GM23338 (cell line): ENCODE results near the gene NDUFS7. TPM values are rescaled to one million over a fixed set of nuclear protein-coding genes. Genes with fewer than 3 reads are reported as not detected.
A peak's percentile ranks its signal among the peaks of the same experiment; 100 is the strongest.

Experiments
- ATAC-seq: fragments of 200-7000 bp; cut with Tn5 transposase; 3 replicates; pipeline ENCODE4 v1.9.1; 2020
- DNase-seq: peaks from one replicate; pipeline ENCODE4 v3.0.0-alpha.2; 2015; ENCODE audit warnings: low spot score
- H2AFZ ChIP-seq: fragments of 200-600 bp; sonication (generic); 2 replicates; pipeline ENCODE4 v1.8.0; 2016; ENCODE audit warnings: antibody characterized with exemption, mild to moderate bottlenecking, moderate library complexity
- H3F3A ChIP-seq: fragments of 200-600 bp; sonication (generic); replicated peaks from 2 replicates; pipeline ENCODE4 v1.8.0; 2017; ENCODE audit warnings: antibody characterized with exemption, mixed run types, low read depth
- H3K27ac ChIP-seq: fragments of 200-600 bp; sonication (generic); 2 replicates; pipeline ENCODE4 v1.6.1; 2016; ENCODE audit warnings: low read depth
- H3K27me3 ChIP-seq: fragments of 200-600 bp; sonication (generic); 2 replicates; pipeline ENCODE4 v1.8.0; 2016; ENCODE audit warnings: mild to moderate bottlenecking, mixed run types, moderate library complexity; ENCODE audit not compliant: insufficient read depth
- H3K36me3 ChIP-seq: fragments of 200-600 bp; sonication (generic); 2 replicates; pipeline ENCODE4 v1.8.0; 2016; ENCODE audit warnings: mild to moderate bottlenecking; ENCODE audit not compliant: insufficient read depth
- H3K4me1 ChIP-seq: fragments of 200-600 bp; sonication (generic); 2 replicates; pipeline ENCODE4 v1.8.0; 2016; ENCODE audit warnings: mild to moderate bottlenecking, moderate library complexity; ENCODE audit not compliant: insufficient read depth
- H3K4me2 ChIP-seq: fragments of 200-600 bp; sonication (generic); 2 replicates; pipeline ENCODE4 v1.7.1; 2017; ENCODE audit warnings: mixed run types
- H3K4me3 ChIP-seq: fragments of 200-600 bp; sonication (generic); 2 replicates; pipeline ENCODE4 v1.6.1; 2016; ENCODE audit warnings: mixed run types
- H3K79me2 ChIP-seq: fragments of 200-600 bp; sonication (generic); replicated peaks from 2 replicates; pipeline ENCODE4 v1.8.0; 2017; ENCODE audit warnings: mild to moderate bottlenecking; ENCODE audit not compliant: insufficient read depth
- H3K9me2 ChIP-seq: fragments of 200-600 bp; sonication (generic); 2 replicates; pipeline ENCODE4 v1.8.0; 2017; ENCODE audit not compliant: insufficient read depth
- H4K20me1 ChIP-seq: fragments of 200-600 bp; sonication (generic); replicated peaks from 2 replicates; pipeline ENCODE4 v1.8.0; 2017; ENCODE audit warnings: mild to moderate bottlenecking; ENCODE audit not compliant: insufficient read depth
- H3K27ac Mint-ChIP-seq: 2 replicates; pipeline ENCODE4 v1.8.0; 2020; ENCODE audit warnings: inconsistent platforms, mild to moderate bottlenecking, moderate library complexity, mixed read lengths
- H3K27me3 Mint-ChIP-seq: 3 replicates; pipeline ENCODE4 v1.8.0; 2022; ENCODE audit warnings: low read depth, mild to moderate bottlenecking, moderate library complexity, mixed read lengths, inconsistent platforms; ENCODE audit not compliant: insufficient read depth, poor library complexity
- H3K36me3 Mint-ChIP-seq: 3 replicates; pipeline ENCODE4 v1.8.0; 2021; ENCODE audit warnings: low read depth, mild to moderate bottlenecking, inconsistent platforms, moderate library complexity, mixed read lengths
- H3K4me1 Mint-ChIP-seq: 3 replicates; pipeline ENCODE4 v1.8.0; 2020; ENCODE audit warnings: mild to moderate bottlenecking, inconsistent platforms, mixed read lengths
- H3K4me3 Mint-ChIP-seq: 3 replicates; pipeline ENCODE4 v1.8.0; 2021; ENCODE audit warnings: moderate library complexity, mild to moderate bottlenecking, inconsistent platforms, mixed read lengths
- H3K9me3 Mint-ChIP-seq: 3 replicates; pipeline ENCODE4 v1.8.0; 2020; ENCODE audit warnings: moderate library complexity, mild to moderate bottlenecking, inconsistent platforms, mixed read lengths
- CREB1 ChIP-seq: fragments of 250-450 bp; sonication (Bioruptor Pico); IDR thresholded peaks from 2 replicates; pipeline ENCODE4 v1.5.0; 2020; ENCODE audit warnings: low read depth, mild to moderate bottlenecking, moderate library complexity
- EZH2 ChIP-seq: fragments of 200-600 bp; sonication (generic); IDR thresholded peaks from one replicate; pipeline ENCODE4 v1.8.0; 2017; ENCODE audit warnings: antibody characterized with exemption, mild to moderate bottlenecking, low read depth; ENCODE audit not compliant: unreplicated experiment
- STAT1 ChIP-seq: IDR thresholded peaks from one replicate; pipeline ENCODE4 v1.6.1; 2016; ENCODE audit warnings: antibody characterized with exemption; ENCODE audit not compliant: unreplicated experiment
- ZNF114 ChIP-seq: fragments of 250-450 bp; sonication (Bioruptor Pico); IDR thresholded peaks from 2 replicates; pipeline ENCODE4 v1.5.0; 2020; ENCODE audit warnings: mild to moderate bottlenecking, moderate library complexity
- ZNF331 ChIP-seq: fragments of 250-450 bp; sonication (Bioruptor Pico); IDR thresholded peaks from 2 replicates; pipeline ENCODE4 v1.5.0; 2020; ENCODE audit warnings: low read depth, mild to moderate bottlenecking, moderate library complexity
- polyA plus RNA-seq: library from polyadenylated mRNA; unstranded; fragments of >200 nt; fragmentation: Nextera tagmentation; extraction: Ambion mirVana; gene quantifications from 2 replicates; pipeline ENCODE4 v1.2.1, GENCODE V29; 2016
- total RNA-seq: library from RNA; depleted of rRNA; stranded (reverse); fragments of >200 nt; shearing (Covaris generic); gene quantifications from 2 replicates; pipeline ENCODE4 v1.2.3, GENCODE V29; 2014; rRNA removed
- TF ChIP-seq, protein P1 (sequence below), 2 experiments: fragments of 200-600 bp in 1 of 2; sonication (generic) in 1 of 2; conservative IDR thresholded peaks; 2 replicates each; pipeline versions ENCODE4 v1.5.1 to v1.6.1; 2016 to 2017; ENCODE audit warnings: antibody characterized with exemption in 2 of 2, low read depth in 2 of 2, mild to moderate bottlenecking in 2 of 2, moderate library complexity in 1 of 2
- TF ChIP-seq, protein P2 (sequence below): IDR thresholded peaks from 2 replicates; pipeline ENCODE4 v1.6.1; 2016; ENCODE audit warnings: antibody characterized with exemption

NDUFS7 gene
- total and polyA plus RNA-seq, 2 experiments from 2014 or later = 132 to 203 TPM

DNA sequence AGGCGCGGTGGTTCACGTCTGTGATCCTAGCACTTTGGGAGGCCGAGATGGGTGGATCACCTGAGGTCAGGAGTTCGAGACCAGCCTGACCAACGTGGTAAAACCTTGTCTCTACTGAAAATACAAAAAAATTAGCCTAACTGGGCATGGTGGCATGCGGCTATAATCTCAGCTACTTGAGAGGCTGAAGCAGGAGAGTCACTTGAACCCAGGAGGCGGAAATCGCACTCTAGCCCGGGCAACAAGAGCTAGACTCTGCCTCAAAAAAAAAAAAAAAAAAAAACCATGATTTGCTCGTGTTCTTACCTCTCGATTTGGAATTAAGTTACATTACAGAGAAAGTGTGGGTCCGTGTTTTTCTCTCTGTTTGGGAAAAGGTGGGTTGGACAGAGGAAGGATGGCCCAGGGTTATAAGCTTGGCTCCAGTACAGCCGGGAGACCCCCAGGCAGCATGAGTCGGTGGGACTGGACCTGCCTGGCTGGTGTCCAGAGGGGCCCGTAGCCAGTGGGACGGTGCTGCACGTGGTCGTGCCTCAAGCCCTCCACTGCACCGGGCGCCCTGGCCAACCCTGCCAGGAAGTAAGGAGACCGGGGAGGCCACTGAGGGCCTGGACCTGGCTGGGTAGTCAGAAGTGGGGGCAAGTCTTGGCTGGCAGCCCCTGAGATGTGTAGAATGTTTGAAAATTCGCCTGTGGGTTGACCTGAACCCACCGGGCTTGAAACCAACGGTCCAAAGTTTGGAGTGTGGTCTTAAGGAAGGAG is 58.2 kb downstream of the NDUFS7 start:
- H4K20me1 ChIP-seq = peaks cover 29% of the 10 kb centered on the region
- DNase-seq (no peak), ATAC-seq (no peak)
- peak overlapping the region; percentile 72; the same call in 1 of the 2 replicates for H3K27ac ChIP-seq
- H3F3A ChIP-seq = peaks cover 69% of the 10 kb centered on the region
- H3K9me2 ChIP-seq = no peaks in the 10 kb centered on the region
- H2AFZ ChIP-seq = no peak overlapping the region
- no peaks in the 10 kb centered on the region for H3K9me3 Mint-ChIP-seq
- no peak overlapping the region for H3K4me3 ChIP-seq
- H3K36me3 ChIP-seq = peaks cover 24% of the 10 kb centered on the region
- peaks cover 20% of the 10 kb centered on the region for H3K4me1 Mint-ChIP-seq
- H3K4me1 ChIP-seq = peaks cover 16% of the 10 kb centered on the region; the same call in 1 of the 2 replicates
- peaks cover 24% of the 10 kb centered on the region for H3K79me2 ChIP-seq
- no peak overlapping the region for H3K4me2 ChIP-seq
- H3K27me3 Mint-ChIP-seq = peaks cover 39% of the 10 kb centered on the region
- H3K27ac Mint-ChIP-seq = 0 out of 2 replicates have a peak overlapping the region, but pooled peaks have one; percentile 23
- no peak for TF ChIP-seq EZH2
- TF ChIP-seq ZNF331 (CRISPR knock-in tag) = no peak
- no peak for TF ChIP-seq CREB1 (CRISPR knock-in tag)
- TF ChIP-seq, protein P1, sequence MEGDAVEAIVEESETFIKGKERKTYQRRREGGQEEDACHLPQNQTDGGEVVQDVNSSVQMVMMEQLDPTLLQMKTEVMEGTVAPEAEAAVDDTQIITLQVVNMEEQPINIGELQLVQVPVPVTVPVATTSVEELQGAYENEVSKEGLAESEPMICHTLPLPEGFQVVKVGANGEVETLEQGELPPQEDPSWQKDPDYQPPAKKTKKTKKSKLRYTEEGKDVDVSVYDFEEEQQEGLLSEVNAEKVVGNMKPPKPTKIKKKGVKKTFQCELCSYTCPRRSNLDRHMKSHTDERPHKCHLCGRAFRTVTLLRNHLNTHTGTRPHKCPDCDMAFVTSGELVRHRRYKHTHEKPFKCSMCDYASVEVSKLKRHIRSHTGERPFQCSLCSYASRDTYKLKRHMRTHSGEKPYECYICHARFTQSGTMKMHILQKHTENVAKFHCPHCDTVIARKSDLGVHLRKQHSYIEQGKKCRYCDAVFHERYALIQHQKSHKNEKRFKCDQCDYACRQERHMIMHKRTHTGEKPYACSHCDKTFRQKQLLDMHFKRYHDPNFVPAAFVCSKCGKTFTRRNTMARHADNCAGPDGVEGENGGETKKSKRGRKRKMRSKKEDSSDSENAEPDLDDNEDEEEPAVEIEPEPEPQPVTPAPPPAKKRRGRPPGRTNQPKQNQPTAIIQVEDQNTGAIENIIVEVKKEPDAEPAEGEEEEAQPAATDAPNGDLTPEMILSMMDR (conservative IDR thresholded peaks at IDR 0.05; ENCODE audit: low read depth in 2 of 2) = no peak
- TF ChIP-seq, protein P2, sequence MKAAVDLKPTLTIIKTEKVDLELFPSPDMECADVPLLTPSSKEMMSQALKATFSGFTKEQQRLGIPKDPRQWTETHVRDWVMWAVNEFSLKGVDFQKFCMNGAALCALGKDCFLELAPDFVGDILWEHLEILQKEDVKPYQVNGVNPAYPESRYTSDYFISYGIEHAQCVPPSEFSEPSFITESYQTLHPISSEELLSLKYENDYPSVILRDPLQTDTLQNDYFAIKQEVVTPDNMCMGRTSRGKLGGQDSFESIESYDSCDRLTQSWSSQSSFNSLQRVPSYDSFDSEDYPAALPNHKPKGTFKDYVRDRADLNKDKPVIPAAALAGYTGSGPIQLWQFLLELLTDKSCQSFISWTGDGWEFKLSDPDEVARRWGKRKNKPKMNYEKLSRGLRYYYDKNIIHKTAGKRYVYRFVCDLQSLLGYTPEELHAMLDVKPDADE = no peak
- TF ChIP-seq STAT1 = no peak
- TF ChIP-seq ZNF114 (CRISPR knock-in tag) = no peak
- peaks cover 47% of the 10 kb centered on the region for H3K36me3 Mint-ChIP-seq
- H3K4me3 Mint-ChIP-seq = peak overlapping the region; percentile 97
- peaks cover 8% of the 10 kb centered on the region for H3K27me3 ChIP-seq

Other genes starting within 250 kb of the NDUFS7 start
- gene SBNO2, start 209.6 kb upstream of the NDUFS7 start, total RNA-seq = 28.0 and 35.4 TPM in 2 replicates
- gene SBNO2, start 209.6 kb upstream of the NDUFS7 start, polyA plus RNA-seq = 6.3 and 6.9 TPM in 2 replicates
- gene STK11, start 178.1 kb upstream of the NDUFS7 start, total RNA-seq = 84.4 and 96.5 TPM in 2 replicates
- 19.4 and 23.7 TPM in 2 replicates for gene STK11, start 178.1 kb upstream of the NDUFS7 start, polyA plus RNA-seq
- 10.8 and 14.1 TPM in 2 replicates for gene CBARP, start 145.9 kb upstream of the NDUFS7 start, total RNA-seq
- 2.0 TPM in 2 replicates for gene CBARP, start 145.9 kb upstream of the NDUFS7 start, polyA plus RNA-seq
- gene ATP5F1D, start 142.2 kb upstream of the NDUFS7 start, total RNA-seq = 78.7 and 139 TPM in 2 replicates
- 396 and 420 TPM in 2 replicates for gene ATP5F1D, start 142.2 kb upstream of the NDUFS7 start, polyA plus RNA-seq
- 84.5 and 113 TPM in 2 replicates for gene MIDN, start 135.3 kb upstream of the NDUFS7 start, total RNA-seq
- 28.6 and 33.3 TPM in 2 replicates for gene MIDN, start 135.3 kb upstream of the NDUFS7 start, polyA plus RNA-seq
- 152 and 202 TPM in 2 replicates for gene CIRBP, start 114.6 kb upstream of the NDUFS7 start, total RNA-seq
- 153 and 160 TPM in 2 replicates for gene CIRBP, start 114.6 kb upstream of the NDUFS7 start, polyA plus RNA-seq
- gene FAM174C, start 108.4 kb upstream of the NDUFS7 start, total RNA-seq = 39.2 and 60.4 TPM in 2 replicates
- 62.3 and 68.0 TPM in 2 replicates for gene FAM174C, start 108.4 kb upstream of the NDUFS7 start, polyA plus RNA-seq
- gene EFNA2, start 98.0 kb upstream of the NDUFS7 start, total RNA-seq = 8.2 and 10.3 TPM in 2 replicates
- 2.7 and 4.8 TPM in 2 replicates for gene EFNA2, start 98.0 kb upstream of the NDUFS7 start, polyA plus RNA-seq
- 21.5 and 27.3 TPM in 2 replicates for gene GAMT, start 17.6 kb downstream of the NDUFS7 start, total RNA-seq
- 33.6 and 36.9 TPM in 2 replicates for gene GAMT, start 17.6 kb downstream of the NDUFS7 start, polyA plus RNA-seq
- gene DAZAP1, start 23.7 kb downstream of the NDUFS7 start, total RNA-seq = 180 and 194 TPM in 2 replicates
- gene DAZAP1, start 23.7 kb downstream of the NDUFS7 start, polyA plus RNA-seq = 44.1 and 48.1 TPM in 2 replicates
- gene RPS15, start 54.5 kb downstream of the NDUFS7 start, total RNA-seq = 2,953 and 3,723 TPM in 2 replicates
- gene RPS15, start 54.5 kb downstream of the NDUFS7 start, polyA plus RNA-seq = 3,861 and 4,267 TPM in 2 replicates
- 14.3 and 18.3 TPM in 2 replicates for gene APC2, start 66.2 kb downstream of the NDUFS7 start, total RNA-seq
- gene APC2, start 66.2 kb downstream of the NDUFS7 start, polyA plus RNA-seq = 1.4 TPM in 2 replicates
- 61.1 and 64.9 TPM in 2 replicates for gene C19orf25, start 95.3 kb downstream of the NDUFS7 start, total RNA-seq
- 43.5 and 50.1 TPM in 2 replicates for gene C19orf25, start 95.3 kb downstream of the NDUFS7 start, polyA plus RNA-seq
- gene PCSK4, start 106.4 kb downstream of the NDUFS7 start, total RNA-seq = 5.9 and 15.1 TPM in 2 replicates
- 3.8 and 5.6 TPM in 2 replicates for gene PCSK4, start 106.4 kb downstream of the NDUFS7 start, polyA plus RNA-seq
- 14.3 and 15.2 TPM in 2 replicates for gene REEP6, start 107.3 kb downstream of the NDUFS7 start, total RNA-seq
- 20.0 and 23.4 TPM in 2 replicates for gene REEP6, start 107.3 kb downstream of the NDUFS7 start, polyA plus RNA-seq
- gene ADAMTSL5, start 129.1 kb downstream of the NDUFS7 start, total RNA-seq = 0.10 TPM in 1 of 2 replicates, not detected in the other
- 0.70 and 0.97 TPM in 2 replicates for gene ADAMTSL5, start 129.1 kb downstream of the NDUFS7 start, polyA plus RNA-seq
- 0.23 and 1.2 TPM in 2 replicates for gene PLK5, start 140.2 kb downstream of the NDUFS7 start, total RNA-seq
- 0.97 and 1.4 TPM in 2 replicates for gene PLK5, start 140.2 kb downstream of the NDUFS7 start, polyA plus RNA-seq
- gene MEX3D, start 184.4 kb downstream of the NDUFS7 start, total RNA-seq = 78.1 and 94.9 TPM in 2 replicates
- gene MEX3D, start 184.4 kb downstream of the NDUFS7 start, polyA plus RNA-seq = 12.4 and 12.5 TPM in 2 replicates
- 103 and 118 TPM in 2 replicates for gene MBD3, start 209.0 kb downstream of the NDUFS7 start, total RNA-seq
- 27.6 and 28.5 TPM in 2 replicates for gene MBD3, start 209.0 kb downstream of the NDUFS7 start, polyA plus RNA-seq
- 35.3 and 46.4 TPM in 2 replicates for gene UQCR11, start 221.6 kb downstream of the NDUFS7 start, total RNA-seq
- 413 and 414 TPM in 2 replicates for gene UQCR11, start 221.6 kb downstream of the NDUFS7 start, polyA plus RNA-seq